Caco-2 (cell line): ENCODE data around the gene TTC9B. TPM values are rescaled to one million over a fixed set of nuclear protein-coding genes. Genes with fewer than 3 reads are reported as not detected.

Experiments
- BruUV-seq: library from RNA; stranded (reverse); fragments of 400-500 nt; replicated peaks from 2 replicates; lab custom pipeline; 2021; lab: Mats Ljungman, UMichigan
- CTCF ChIA-PET: fragments of 300-600 bp; sonication (Branson Sonifier 250); formaldehyde crosslinking; loops from one replicate; lab custom pipeline; 2022; ENCODE audit warnings: antibody characterized with exemption; lab: Charles Lee
- POLR2A ChIA-PET: fragments of 300-600 bp; sonication (Branson Sonifier 250); formaldehyde crosslinking; loops from one replicate; lab custom pipeline; 2022; ENCODE audit warnings: antibody characterized with exemption; lab: Charles Lee
- DNase-seq, 2 experiments: peaks; one replicate each; pipeline versions ENCODE4 v3.0.0 to v3.0.0-alpha.2; 2020 to 2022
- H3K27me3 ChIP-seq: replicated peaks from 2 replicates; pipeline ENCODE4 v1.6.0; 2011; ENCODE audit warnings: low read length; ENCODE audit not compliant: control insufficient read depth, insufficient read depth
- H3K36me3 ChIP-seq: 2 replicates; pipeline ENCODE4 v1.5.1; 2011; ENCODE audit warnings: low read length; ENCODE audit not compliant: control insufficient read depth, insufficient read depth
- H3K4me1 ChIP-seq: fragments of 250-450 bp; sonication (Bioruptor Pico); 2 replicates; pipeline ENCODE4 v1.5.1; 2020; ENCODE audit warnings: mild to moderate bottlenecking
- H3K4me3 ChIP-seq: 2 replicates; pipeline ENCODE4 v1.5.1; 2011; ENCODE audit warnings: low read depth, mild to moderate bottlenecking, control low read depth, low read length
- H3K9me3 ChIP-seq: fragments of 250-450 bp; sonication (Bioruptor Pico); 2 replicates; pipeline ENCODE4 v1.5.1; 2020; ENCODE audit warnings: mild to moderate bottlenecking, moderate library complexity
- H3K27ac Mint-ChIP-seq: one replicate; pipeline ENCODE4 v1.8.0; 2022; ENCODE audit warnings: mixed read lengths; ENCODE audit not compliant: unreplicated experiment
- H3K27me3 Mint-ChIP-seq: one replicate; pipeline ENCODE4 v1.8.0; 2022; ENCODE audit warnings: mixed read lengths; ENCODE audit not compliant: insufficient read depth, unreplicated experiment
- H3K36me3 Mint-ChIP-seq: one replicate; pipeline ENCODE4 v1.8.0; 2022; ENCODE audit warnings: mild to moderate bottlenecking, mixed read lengths; ENCODE audit not compliant: insufficient read depth, unreplicated experiment
- H3K4me1 Mint-ChIP-seq: one replicate; pipeline ENCODE4 v1.8.0; 2022; ENCODE audit warnings: low read depth, mixed read lengths; ENCODE audit not compliant: unreplicated experiment
- H3K4me3 Mint-ChIP-seq: one replicate; pipeline ENCODE4 v1.8.0; 2022; ENCODE audit warnings: mild to moderate bottlenecking, moderate library complexity, mixed read lengths; ENCODE audit not compliant: unreplicated experiment
- H3K9me3 Mint-ChIP-seq: one replicate; pipeline ENCODE4 v1.8.0; 2022; ENCODE audit warnings: mixed read lengths; ENCODE audit not compliant: unreplicated experiment
- intact Hi-C: fragments of 100-400 bp; cut with micrococcal nuclease; formaldehyde crosslinking; loops from one replicate; pipeline ENCODE4 v1.10.0; 2022; ENCODE audit not compliant: unreplicated experiment
- total RNA-seq: library from RNA; stranded (reverse); gene quantifications from 2 replicates; pipeline ENCODE4 v1.2.3, GENCODE V29; 2022
- TF ChIP-seq, protein P1 (sequence below), 2 experiments: fragments of 200-600 bp in 1 of 2; IDR thresholded peaks; 1 replicate in 1 of 2; 2 replicates in 1 of 2; pipeline versions ENCODE4 v1.5.1 to v1.8.0; 2011 to 2022; ENCODE audit warnings: antibody characterized with exemption in 1 of 2, control low read depth in 1 of 2, inconsistent platforms in 1 of 2, low read depth in 1 of 2, low read length in 1 of 2, mild to moderate bottlenecking in 1 of 2, moderate library complexity in 1 of 2; ENCODE audit not compliant: insufficient read depth in 1 of 2, severe bottlenecking in 1 of 2, unreplicated experiment in 1 of 2

The TTC9B gene
- total RNA-seq, 1 experiment from 2014 or later, result not detected

- Mint-ChIP-seq H3K27ac (no peak overlapping the region), H3K27me3 (no peaks in the 10 kb centered on the region), H3K4me1 (no peaks in the 10 kb centered on the region), H3K9me3 (no peaks in the 10 kb centered on the region), H3K36me3 (no peaks in the 10 kb centered on the region), H3K4me3 (no peak overlapping the region)
- BruUV-seq, result no TSS peak
- intact Hi-C loops, result no loop called here
- POLR2A ChIA-PET, result no interaction called here
- TF ChIP-seq, protein P1, sequence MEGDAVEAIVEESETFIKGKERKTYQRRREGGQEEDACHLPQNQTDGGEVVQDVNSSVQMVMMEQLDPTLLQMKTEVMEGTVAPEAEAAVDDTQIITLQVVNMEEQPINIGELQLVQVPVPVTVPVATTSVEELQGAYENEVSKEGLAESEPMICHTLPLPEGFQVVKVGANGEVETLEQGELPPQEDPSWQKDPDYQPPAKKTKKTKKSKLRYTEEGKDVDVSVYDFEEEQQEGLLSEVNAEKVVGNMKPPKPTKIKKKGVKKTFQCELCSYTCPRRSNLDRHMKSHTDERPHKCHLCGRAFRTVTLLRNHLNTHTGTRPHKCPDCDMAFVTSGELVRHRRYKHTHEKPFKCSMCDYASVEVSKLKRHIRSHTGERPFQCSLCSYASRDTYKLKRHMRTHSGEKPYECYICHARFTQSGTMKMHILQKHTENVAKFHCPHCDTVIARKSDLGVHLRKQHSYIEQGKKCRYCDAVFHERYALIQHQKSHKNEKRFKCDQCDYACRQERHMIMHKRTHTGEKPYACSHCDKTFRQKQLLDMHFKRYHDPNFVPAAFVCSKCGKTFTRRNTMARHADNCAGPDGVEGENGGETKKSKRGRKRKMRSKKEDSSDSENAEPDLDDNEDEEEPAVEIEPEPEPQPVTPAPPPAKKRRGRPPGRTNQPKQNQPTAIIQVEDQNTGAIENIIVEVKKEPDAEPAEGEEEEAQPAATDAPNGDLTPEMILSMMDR (IDR thresholded peaks at IDR 0.05; ENCODE audit: insufficient read depth in 1 of 2, low read depth in 1 of 2, low read length in 1 of 2, severe bottlenecking in 1 of 2, unreplicated experiment in 1 of 2), result no peak
- Histone ChIP-seq H3K4me3 (no peak overlapping the region), H3K9me3 (no peaks in the 10 kb centered on the region), H3K36me3 (no peaks in the 10 kb centered on the region), H3K27me3 (no peaks in the 10 kb centered on the region), H3K4me1 (no peaks in the 10 kb centered on the region)
- no peak for DNase-seq
- CTCF ChIA-PET, result interaction anchor here (0.6 to 1.0 kb wide), 2 partner anchors 62 to 304 kb away, joined by 3 read pairs; no protein-coding TSS in a partner anchor
These were observed 17.7 kb downstream of the TTC9B start for GRCh38 chr19:40200341-40201099.

DNA sequence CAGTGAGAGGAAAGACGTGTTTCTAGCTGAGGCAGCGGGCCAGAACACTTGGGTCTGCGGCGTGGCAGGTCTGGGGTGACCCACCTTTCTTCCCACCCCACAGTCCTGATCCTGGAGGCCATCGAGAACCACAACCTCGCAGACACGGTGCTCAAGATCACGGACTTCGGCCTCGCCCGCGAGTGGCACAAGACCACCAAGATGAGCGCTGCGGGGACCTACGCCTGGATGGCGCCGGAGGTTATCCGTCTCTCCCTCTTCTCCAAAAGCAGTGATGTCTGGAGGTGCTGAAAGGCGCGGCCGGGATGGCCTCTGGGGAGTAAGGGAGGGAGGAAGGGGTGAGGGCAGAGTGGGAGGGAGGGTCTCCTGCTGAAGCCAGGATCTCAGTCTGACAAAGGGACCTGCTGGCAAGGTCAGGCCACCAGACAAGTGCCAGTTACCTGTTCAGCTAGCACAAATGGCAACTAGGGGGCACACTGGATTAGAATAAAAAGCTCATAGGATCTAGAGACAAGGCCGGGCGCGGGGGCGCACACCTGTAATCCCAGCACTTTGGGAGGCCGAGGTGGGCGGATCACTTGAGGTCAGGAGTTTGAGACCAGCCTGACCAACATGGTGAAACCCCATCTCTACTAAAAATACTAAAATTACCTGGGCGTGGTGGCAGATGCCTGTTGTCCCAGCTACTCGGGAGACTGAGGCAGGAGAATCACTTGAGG, 19.8 kb downstream of the TTC9B start:
- POLR2A ChIA-PET, result no interaction called here
- Mint-ChIP-seq H3K27ac (no peak overlapping the region), H3K36me3 (no peaks in the 10 kb centered on the region), H3K4me1 (no peaks in the 10 kb centered on the region), H3K9me3 (no peaks in the 10 kb centered on the region), H3K4me3 (no peak overlapping the region), H3K27me3 (no peaks in the 10 kb centered on the region)
- Histone ChIP-seq H3K27me3 (no peaks in the 10 kb centered on the region), H3K9me3 (no peaks in the 10 kb centered on the region), H3K4me1 (no peaks in the 10 kb centered on the region), H3K4me3 (no peak overlapping the region), H3K36me3 (no peaks in the 10 kb centered on the region)
- BruUV-seq, result no TSS peak
- intact Hi-C loops, result no loop called here
- TF ChIP-seq, protein P1 (IDR thresholded peaks at IDR 0.05; ENCODE audit: insufficient read depth in 1 of 2, low read depth in 1 of 2, low read length in 1 of 2, severe bottlenecking in 1 of 2, unreplicated experiment in 1 of 2), result no peak
- DNase-seq, result no peak
- CTCF ChIA-PET, result no interaction called here

- Mint-ChIP-seq H3K36me3 (no peaks in the 10 kb centered on the region), H3K4me3 (no peak overlapping the region), H3K9me3 (no peaks in the 10 kb centered on the region), H3K27me3 (peaks cover 1% of the 10 kb centered on the region), H3K4me1 (no peaks in the 10 kb centered on the region), H3K27ac (no peak overlapping the region)
- no peaks in the 10 kb centered on the region for H3K9me3 ChIP-seq
- no peaks in the 10 kb centered on the region for H3K4me1 ChIP-seq
- CTCF ChIA-PET, result no interaction called here
- TSS peak; percentile 16 for BruUV-seq
- intact Hi-C loops, result no loop called here
- TF ChIP-seq, protein P1 (IDR thresholded peaks at IDR 0.05; ENCODE audit: insufficient read depth in 1 of 2, low read depth in 1 of 2, low read length in 1 of 2, severe bottlenecking in 1 of 2, unreplicated experiment in 1 of 2), result no peak
- no peaks in the 10 kb centered on the region for H3K27me3 ChIP-seq
- no peak for DNase-seq
- POLR2A ChIA-PET, result no interaction called here
- no peaks in the 10 kb centered on the region for H3K36me3 ChIP-seq
- H3K4me3 ChIP-seq, result no peak overlapping the region
These were observed 24.7 kb downstream of the TTC9B start for GRCh38 chr19:40193587-40193849.
